Thyroid gland (tissue), 4 donors: ENCODE data around the gene TNNI2. TPM values are rescaled to one million over a fixed set of nuclear protein-coding genes. Genes with fewer than 3 reads are reported as not detected.
"Not testable (repeated sequence)": the region's sequence is repeated elsewhere in the genome, so short reads cannot be mapped to it uniquely, and the experiment has no call there.

Experiments used
- DNase-seq, 2 donors: peaks; one replicate each; pipeline ENCODE4 v3.0.0-alpha.2; 2019
- H3K27ac ChIP-seq, 3 donors: fragments of 200-600 bp; sonication (generic); 1 replicate in 2 of 3; 2 replicates in 1 of 3; pipeline ENCODE4 v1.5.1; 2016 to 2019; ENCODE audit warnings: mild to moderate bottlenecking in 1 of 3, moderate library complexity in 1 of 3
- H3K27me3 ChIP-seq: fragments of 200-600 bp; sonication (generic); one replicate; pipeline ENCODE4 v1.5.1; 2019
- H3K36me3 ChIP-seq, 2 donors: fragments of 200-600 bp; sonication (generic); one replicate each; pipeline ENCODE4 v1.5.1; 2016 to 2019
- H3K4me1 ChIP-seq, 2 donors: fragments of 200-600 bp; sonication (generic); one replicate each; pipeline ENCODE4 v1.5.1; 2017 to 2019
- H3K4me3 ChIP-seq, 3 donors: fragments of 200-600 bp; sonication (generic); replicated peaks in 1 of 3; 1 replicate in 2 of 3; 2 replicates in 1 of 3; pipeline ENCODE4 v1.5.1; 2016; ENCODE audit warnings: mild to moderate bottlenecking in 1 of 3
- H3K9me3 ChIP-seq: fragments of 200-600 bp; sonication (generic); one replicate; pipeline ENCODE4 v1.5.1; 2017
- CTCF ChIP-seq, 6 experiments: fragments of 200-600 bp in 3 of 6; fragments of 450-650 bp in 3 of 6; sonication (generic) in 3 of 6; IDR thresholded peaks; one replicate each; pipeline ENCODE4 v1.5.1; 2016 to 2019; ENCODE audit warnings: antibody characterized with exemption in 6 of 6, mild to moderate bottlenecking in 2 of 6, inconsistent platforms in 1 of 6, moderate library complexity in 1 of 6
- POLR2A ChIP-seq, 2 donors: fragments of 450-650 bp; IDR thresholded peaks; one replicate each; pipeline ENCODE4 v1.6.1; 2017; ENCODE audit warnings: antibody characterized with exemption in 2 of 2, mild to moderate bottlenecking in 2 of 2, moderate library complexity in 1 of 2
- WGBS, 2 donors: methylation state at CpG; one replicate each; pipeline ENCODE4 v1.1.5; 2017; 5-methylcytosine and 5-hydroxymethylcytosine counted together
- intact Hi-C: fragments of 100-400 bp; cut with DNase I; formaldehyde crosslinking; loops from one replicate; pipeline ENCODE4 v1.15.1; 2023
- total RNA-seq, 4 donors: library from RNA; depleted of rRNA; stranded (reverse); fragments of >200 nt; gene quantifications; one replicate each; pipeline ENCODE4 v1.2.3, GENCODE V29; 2016

TNNI2 gene
- total RNA-seq, 4 donors from 2014 or later, result not detected

DNA sequence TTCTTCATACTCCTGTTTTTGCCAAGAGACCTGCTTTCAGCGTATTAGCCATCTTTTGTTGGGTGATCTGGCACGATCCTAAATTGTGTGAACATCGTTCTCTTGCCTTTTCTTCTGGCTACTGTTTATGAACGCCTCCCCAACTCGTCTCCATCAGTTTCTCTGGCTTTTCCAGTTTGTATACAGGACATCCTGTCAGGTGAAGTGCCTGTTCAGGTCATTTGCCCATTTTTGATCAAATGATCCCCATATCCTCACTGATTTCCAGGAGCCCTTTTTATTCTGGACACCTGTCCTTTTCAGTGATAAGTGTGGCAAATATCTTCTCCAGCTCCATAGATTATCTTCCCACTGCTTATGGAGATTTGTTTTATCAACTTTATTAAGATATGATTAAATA is 26.5 kb upstream of the TNNI2 start:
- Histone ChIP-seq H3K9me3 (no peaks in the 10 kb centered on the region), H3K27ac (no peak overlapping the region), H3K4me3 (no peak overlapping the region), H3K27me3 (no peaks in the 10 kb centered on the region), H3K4me1 (no peaks in the 10 kb centered on the region), H3K36me3 (no peaks in the 10 kb centered on the region)
- TF ChIP-seq CTCF (IDR thresholded peaks at IDR 0.05) (no peak), POLR2A (IDR thresholded peaks at IDR 0.05) (no peak)
- 85 to 89% methylated on average over 5 of the region's 5 CpGs for WGBS, 2 donors
- DNase-seq, result no peak
- intact Hi-C loops, result no loop called here

DNA sequence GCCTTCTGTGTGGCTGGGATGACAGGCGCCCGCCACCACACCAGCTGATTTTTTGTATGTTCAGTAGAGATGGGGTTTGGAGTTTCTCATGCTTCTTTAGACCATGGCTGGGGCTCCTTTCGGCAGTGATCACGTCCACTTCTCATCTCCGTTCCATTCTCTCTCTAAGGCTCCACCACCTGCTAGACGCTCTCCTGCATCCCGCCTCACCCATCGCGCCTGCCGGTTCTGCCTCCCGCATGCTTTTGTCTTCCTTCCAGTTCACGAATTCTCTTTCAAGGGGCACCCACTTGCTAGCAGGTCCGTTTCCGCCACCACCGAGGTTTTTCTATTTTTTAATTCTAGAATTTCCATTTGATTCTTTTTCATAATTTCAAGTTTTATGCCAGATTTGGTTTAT is 26.0 kb upstream of the TNNI2 start:
- no peaks in the 10 kb centered on the region for H3K27me3 ChIP-seq
- H3K4me1 ChIP-seq, result no peaks in the 10 kb centered on the region
- no peaks in the 10 kb centered on the region for H3K9me3 ChIP-seq
- H3K36me3 ChIP-seq, result no peaks in the 10 kb centered on the region
- no peak overlapping the region for H3K27ac ChIP-seq
- no peak for DNase-seq
- no peak for TF ChIP-seq CTCF (IDR thresholded peaks at IDR 0.05)
- TF ChIP-seq POLR2A (IDR thresholded peaks at IDR 0.05), result no peak
- H3K4me3 ChIP-seq, result no peak overlapping the region
- 88 to 94% methylated on average over 15 of the region's 15 CpGs for WGBS, 2 donors
- intact Hi-C loops, result no loop called here

DNA sequence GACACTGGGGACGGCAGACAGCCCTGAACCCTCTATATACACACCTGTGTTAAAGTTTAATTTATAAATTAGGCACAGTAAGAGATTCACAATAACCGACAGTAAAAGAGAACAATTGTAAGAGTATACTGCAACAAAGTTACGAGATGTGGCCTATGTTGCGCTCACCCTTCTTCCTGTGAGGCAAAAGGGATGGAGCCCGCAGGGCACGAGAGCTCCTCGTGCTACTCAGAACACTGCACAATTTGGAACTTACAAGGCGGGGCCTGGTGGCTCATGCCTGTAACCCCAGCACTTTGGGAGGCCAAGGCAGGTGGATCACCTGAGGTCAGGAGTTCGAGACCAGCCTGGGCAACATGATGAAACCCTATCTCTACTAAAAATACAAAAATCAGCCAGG is 25.4 kb upstream of the TNNI2 start:
- DNase-seq, result not testable (repeated sequence)

GRCh38 chr11:1814691-1815090 is 24.1 kb upstream of the TNNI2 start:
- H3K27ac ChIP-seq, result no peak overlapping the region
- intact Hi-C loops, result no loop called here
- TF ChIP-seq CTCF (IDR thresholded peaks at IDR 0.05), result no peak
- no peak for TF ChIP-seq POLR2A (IDR thresholded peaks at IDR 0.05)

More for the DNA sequence above, 25.4 kb upstream of the TNNI2 start:
- H3K27me3 ChIP-seq, H3K36me3 ChIP-seq, H3K4me1 ChIP-seq, H3K27ac ChIP-seq, H3K9me3 ChIP-seq, intact Hi-C loops, H3K4me3 ChIP-seq: not testable (repeated sequence)
- WGBS, 2 donors, result 83 to 88% methylated on average over 9 of the region's 9 CpGs

DNA sequence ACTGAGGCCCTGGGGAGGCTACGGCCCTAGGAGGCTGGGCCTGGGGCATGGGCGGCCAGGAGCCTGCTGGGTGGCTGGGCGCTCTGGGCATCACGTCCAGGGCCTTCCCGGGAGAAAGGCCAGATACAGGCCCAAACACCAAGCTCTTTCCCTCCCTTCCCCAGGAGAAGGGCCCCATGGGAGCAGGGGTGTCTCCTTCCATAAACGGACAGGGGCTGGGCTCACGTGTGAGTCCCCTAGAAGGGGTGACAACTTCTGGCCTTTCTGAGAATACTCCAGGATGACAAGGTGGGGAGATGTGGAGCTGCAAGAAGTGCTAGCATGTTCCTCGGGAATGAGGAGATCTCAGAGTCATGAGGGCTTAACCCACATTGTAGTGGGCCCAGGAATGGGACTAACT is 23.5 kb upstream of the TNNI2 start:
- WGBS, 2 donors, result 76 to 93% methylated on average over 3 to 5 of the region's 8 CpGs
- Histone ChIP-seq H3K9me3 (no peaks in the 10 kb centered on the region), H3K27ac (no peak overlapping the region), H3K4me3 (no peak overlapping the region), H3K36me3 (no peaks in the 10 kb centered on the region), H3K4me1 (no peaks in the 10 kb centered on the region), H3K27me3 (no peaks in the 10 kb centered on the region)
- no peak for DNase-seq
- intact Hi-C loops, result no loop called here
- no peak for TF ChIP-seq CTCF (IDR thresholded peaks at IDR 0.05)
- TF ChIP-seq POLR2A (IDR thresholded peaks at IDR 0.05), result no peak

More at GRCh38 chr11:1814691-1815090, 24.1 kb upstream of the TNNI2 start:
- Histone ChIP-seq H3K36me3 (no peaks in the 10 kb centered on the region), H3K4me3 (no peak overlapping the region), H3K4me1 (no peaks in the 10 kb centered on the region), H3K27me3 (no peaks in the 10 kb centered on the region), H3K9me3 (no peaks in the 10 kb centered on the region)
- DNase-seq, result no peak
- WGBS, 2 donors, result 76 to 80% methylated on average over 10 of the region's 10 CpGs

GRCh38 chr11:1815751-1816150 is 23.0 kb upstream of the TNNI2 start:
- DNase-seq, result no peak
- Histone ChIP-seq H3K4me1 (no peaks in the 10 kb centered on the region), H3K4me3 (no peak overlapping the region), H3K27me3 (no peaks in the 10 kb centered on the region), H3K36me3 (no peaks in the 10 kb centered on the region), H3K27ac (no peak overlapping the region), H3K9me3 (no peaks in the 10 kb centered on the region)
- intact Hi-C loops, result no loop called here
- TF ChIP-seq POLR2A (IDR thresholded peaks at IDR 0.05), result no peak
- no peak for TF ChIP-seq CTCF (IDR thresholded peaks at IDR 0.05)
- 83 to 96% methylated on average over 4 to 6 of the region's 7 CpGs for WGBS, 2 donors
